ENCODE results near the gene ELAC2.
"Not testable (repeated sequence)": the region's sequence is repeated elsewhere in the genome, so short reads cannot be mapped to it uniquely, and the experiment has no call there.

Gene ELAC2

GRCh38 chr17:12990041-12990808 is 27.6 kb downstream of the ELAC2 start:
- Mint-ChIP-seq H3K27me3 (no peaks in the 10 kb centered on the region), H3K9me3 (no peaks in the 10 kb centered on the region), H3K36me3 (ENCODE audit: low read depth) (peaks cover 56% of the 10 kb centered on the region), H3K27ac (no peak overlapping the region), H3K4me1 (ENCODE audit: low read depth) (no peaks in the 10 kb centered on the region), H3K4me3 (no peak overlapping the region)
- intact Hi-C loops (cut with micrococcal nuclease): no loop called here

GRCh38 chr17:12987120-12987519 is 30.7 kb downstream of the ELAC2 start:
- H3K4me3 Mint-ChIP-seq: no peak overlapping the region
- no peaks in the 10 kb centered on the region for H3K27me3 Mint-ChIP-seq
- H3K9me3 Mint-ChIP-seq: no peaks in the 10 kb centered on the region
- intact Hi-C loops (cut with micrococcal nuclease): no loop called here
- no peak overlapping the region for H3K27ac Mint-ChIP-seq
- H3K36me3 Mint-ChIP-seq (ENCODE audit: low read depth): peaks cover 25% of the 10 kb centered on the region
- no peaks in the 10 kb centered on the region for H3K4me1 Mint-ChIP-seq (ENCODE audit: low read depth)

DNA sequence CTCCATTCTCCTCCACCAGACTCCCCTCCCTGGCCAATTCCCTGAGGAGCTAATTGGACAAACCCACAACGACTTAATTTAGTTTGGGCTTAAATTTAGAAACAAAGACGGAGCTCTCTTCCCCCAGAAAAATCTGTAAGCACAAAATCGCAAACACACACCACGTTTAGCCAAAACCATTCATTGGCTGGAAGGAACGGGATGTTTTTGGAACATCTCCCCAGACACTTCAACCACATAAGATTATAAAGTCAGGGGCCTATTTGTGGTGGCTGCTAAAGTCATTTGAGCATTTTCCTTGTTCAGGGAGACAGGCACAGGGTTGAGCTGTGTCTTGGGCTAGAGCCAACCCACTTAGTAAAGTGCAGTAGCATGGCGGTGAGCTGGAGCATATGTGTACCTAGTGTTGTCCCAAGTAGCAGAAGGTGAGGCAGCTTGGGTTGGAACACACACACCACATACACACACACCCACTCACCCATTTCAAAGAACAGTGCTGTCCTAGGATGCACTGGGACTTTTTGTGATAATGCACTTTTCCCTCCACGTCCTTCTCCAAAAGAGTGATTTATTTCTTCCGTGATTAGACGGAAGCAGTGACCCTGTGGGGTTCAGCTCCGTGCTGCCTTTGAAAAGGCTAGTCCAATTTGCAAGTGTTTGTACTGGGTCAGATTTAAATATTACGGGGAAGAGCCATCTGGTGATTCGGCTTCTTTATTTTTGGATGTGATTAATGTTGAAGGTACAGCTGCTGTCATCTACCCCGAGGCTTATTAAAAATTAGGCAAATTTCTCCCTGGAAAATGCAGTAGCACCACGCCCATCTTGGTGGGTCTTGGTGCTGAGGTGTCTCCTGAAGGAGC is 32.2 kb downstream of the ELAC2 start:
- Mint-ChIP-seq H3K4me3 (no peak overlapping the region), H3K27ac (no peak overlapping the region), H3K36me3 (ENCODE audit: low read depth) (peaks cover 10% of the 10 kb centered on the region), H3K4me1 (ENCODE audit: low read depth) (no peaks in the 10 kb centered on the region), H3K27me3 (no peaks in the 10 kb centered on the region), H3K9me3 (no peaks in the 10 kb centered on the region)
- intact Hi-C loops (cut with micrococcal nuclease): no loop called here

DNA sequence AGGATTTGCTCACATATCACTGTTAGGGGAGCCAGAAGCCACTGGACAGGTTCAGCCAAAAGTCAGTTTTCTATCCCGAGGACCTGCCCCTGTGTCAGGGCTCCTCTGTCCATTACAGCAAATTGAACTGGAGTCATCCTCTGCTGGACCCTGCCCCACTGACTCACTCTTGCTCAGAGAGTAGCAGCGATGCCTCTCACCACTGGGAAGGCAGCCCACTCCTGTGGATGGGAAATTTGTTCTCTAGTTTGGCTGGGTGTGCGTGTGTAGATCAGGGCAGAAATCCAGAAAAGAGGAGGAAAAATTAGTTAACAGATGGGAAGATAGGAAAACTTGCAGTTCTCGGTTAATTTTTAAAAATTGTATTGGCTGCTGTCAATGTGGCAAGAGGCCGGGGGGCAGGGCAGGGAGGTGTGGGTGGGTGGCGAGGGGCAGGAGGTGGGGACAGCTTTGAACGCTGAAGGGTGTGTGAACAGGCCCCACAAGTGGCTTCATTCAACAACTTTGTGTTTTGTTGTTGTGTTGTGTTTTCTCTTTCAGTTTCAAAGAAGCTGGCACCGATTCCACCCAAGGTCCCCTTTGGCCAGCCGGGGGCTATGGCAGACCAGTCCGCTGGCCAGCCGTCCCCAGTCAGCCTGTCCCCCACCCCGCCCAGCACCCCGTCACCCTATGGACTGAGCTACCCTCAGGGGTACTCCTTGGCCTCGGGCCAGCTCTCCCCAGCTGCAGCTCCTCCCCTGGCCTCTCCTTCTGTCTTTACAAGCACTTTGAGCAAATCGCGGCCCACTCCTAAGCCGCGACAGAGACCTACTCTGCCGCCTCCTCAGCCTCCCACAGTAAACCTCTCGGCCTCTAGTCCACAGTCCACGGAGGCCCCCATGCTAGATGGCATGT is 33.6 kb downstream of the ELAC2 start:
- Mint-ChIP-seq H3K36me3 (ENCODE audit: low read depth) (no peaks in the 10 kb centered on the region), H3K9me3 (no peaks in the 10 kb centered on the region), H3K27ac (no peak overlapping the region), H3K27me3 (no peaks in the 10 kb centered on the region), H3K4me3 (no peak overlapping the region), H3K4me1 (ENCODE audit: low read depth) (no peaks in the 10 kb centered on the region)
- intact Hi-C loops (cut with micrococcal nuclease): no loop called here

- Mint-ChIP-seq H3K36me3 (ENCODE audit: low read depth) (no peaks in the 10 kb centered on the region), H3K9me3 (no peaks in the 10 kb centered on the region), H3K4me1 (ENCODE audit: low read depth) (no peaks in the 10 kb centered on the region), H3K27me3 (no peaks in the 10 kb centered on the region), H3K4me3 (no peak overlapping the region), H3K27ac (no peak overlapping the region)
- intact Hi-C loops (cut with micrococcal nuclease): no loop called here
Measured at GRCh38 chr17:12982224-12982623, 35.6 kb downstream of the ELAC2 start.

GRCh38 chr17:12979826-12980500 is 37.9 kb downstream of the ELAC2 start:
- H3K27ac Mint-ChIP-seq: no peak overlapping the region
- H3K4me1 Mint-ChIP-seq (ENCODE audit: low read depth): no peaks in the 10 kb centered on the region
- H3K36me3 Mint-ChIP-seq (ENCODE audit: low read depth): no peaks in the 10 kb centered on the region
- H3K4me3 Mint-ChIP-seq: no peak overlapping the region
- intact Hi-C loops (cut with micrococcal nuclease): no loop called here
- H3K27me3 Mint-ChIP-seq: peaks cover 7% of the 10 kb centered on the region
- no peaks in the 10 kb centered on the region for H3K9me3 Mint-ChIP-seq

DNA sequence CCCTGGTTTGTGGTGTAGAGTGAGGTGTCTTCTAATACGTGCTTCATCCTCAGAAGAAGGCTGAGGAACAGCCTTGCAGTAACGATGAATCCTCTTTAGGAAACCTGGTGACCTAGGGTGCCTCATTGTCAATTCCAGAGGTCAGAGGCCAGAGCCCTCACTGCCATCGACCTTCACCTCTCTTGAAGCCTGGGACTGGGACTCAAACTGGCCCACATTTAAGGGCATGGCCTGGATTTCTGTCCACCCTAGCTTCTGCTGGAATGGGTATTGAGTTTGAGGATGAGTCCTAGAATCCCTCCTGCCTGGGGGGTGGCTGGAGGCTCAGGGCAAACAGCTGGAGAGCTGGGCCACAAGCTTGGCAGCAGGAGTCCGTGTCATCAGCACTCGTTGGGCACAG is 38.6 kb downstream of the ELAC2 start:
- H3K4me3 Mint-ChIP-seq: no peak overlapping the region
- H3K9me3 Mint-ChIP-seq: no peaks in the 10 kb centered on the region
- intact Hi-C loops (cut with micrococcal nuclease): no loop called here
- H3K36me3 Mint-ChIP-seq (ENCODE audit: low read depth): no peaks in the 10 kb centered on the region
- peaks cover 12% of the 10 kb centered on the region for H3K27me3 Mint-ChIP-seq
- H3K4me1 Mint-ChIP-seq (ENCODE audit: low read depth): no peaks in the 10 kb centered on the region
- no peak overlapping the region for H3K27ac Mint-ChIP-seq

- H3K9me3 Mint-ChIP-seq; H3K27ac Mint-ChIP-seq; H3K4me3 Mint-ChIP-seq; intact Hi-C loops (cut with micrococcal nuclease); H3K4me1 Mint-ChIP-seq (ENCODE audit: low read depth); H3K36me3 Mint-ChIP-seq (ENCODE audit: low read depth): not testable (repeated sequence)
- peaks cover 16% of the 10 kb centered on the region for H3K27me3 Mint-ChIP-seq
Measured at GRCh38 chr17:12978787-12979186, 39.0 kb downstream of the ELAC2 start.

DNA sequence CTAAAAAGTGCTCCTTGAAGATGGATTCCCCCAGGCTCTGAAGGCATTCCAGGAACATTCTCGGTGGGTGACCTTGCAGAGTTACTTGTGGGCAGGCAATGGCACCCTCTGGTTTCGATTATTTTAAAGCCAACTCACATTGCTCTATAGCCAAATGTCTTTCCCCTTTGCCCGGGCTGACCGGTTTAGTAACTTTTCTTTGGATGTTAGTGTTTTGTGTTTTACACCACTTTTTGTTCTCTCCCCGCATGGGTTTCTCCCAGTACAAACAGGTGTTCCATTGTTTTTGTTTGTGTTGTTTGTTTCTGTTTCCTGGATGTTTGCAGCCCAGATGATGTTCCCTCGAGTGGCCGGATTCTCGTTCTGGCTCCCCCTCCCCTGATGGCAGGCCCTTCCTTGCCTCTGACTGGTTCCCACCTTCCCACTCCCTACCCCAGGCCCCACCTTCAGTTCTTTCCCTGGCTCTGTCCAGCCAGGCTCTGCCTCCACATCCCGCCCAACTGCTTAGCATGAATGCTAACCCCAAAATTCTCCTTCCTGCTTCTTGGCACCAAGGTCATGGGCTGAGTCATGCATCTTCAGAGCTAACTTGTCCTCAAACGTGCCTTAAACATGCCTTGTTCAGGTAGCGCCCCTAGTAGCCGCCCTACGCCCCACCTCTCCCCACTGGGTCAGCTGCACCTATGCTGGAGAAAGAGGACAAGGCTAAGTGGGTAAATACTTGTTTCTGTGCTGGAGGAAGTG is 40.6 kb downstream of the ELAC2 start:
- Mint-ChIP-seq H3K4me1 (ENCODE audit: low read depth) (no peaks in the 10 kb centered on the region), H3K27ac (no peak overlapping the region), H3K36me3 (ENCODE audit: low read depth) (no peaks in the 10 kb centered on the region), H3K9me3 (no peaks in the 10 kb centered on the region), H3K27me3 (peaks cover 29% of the 10 kb centered on the region), H3K4me3 (no peak overlapping the region)
- intact Hi-C loops (cut with micrococcal nuclease): no loop called here

DNA sequence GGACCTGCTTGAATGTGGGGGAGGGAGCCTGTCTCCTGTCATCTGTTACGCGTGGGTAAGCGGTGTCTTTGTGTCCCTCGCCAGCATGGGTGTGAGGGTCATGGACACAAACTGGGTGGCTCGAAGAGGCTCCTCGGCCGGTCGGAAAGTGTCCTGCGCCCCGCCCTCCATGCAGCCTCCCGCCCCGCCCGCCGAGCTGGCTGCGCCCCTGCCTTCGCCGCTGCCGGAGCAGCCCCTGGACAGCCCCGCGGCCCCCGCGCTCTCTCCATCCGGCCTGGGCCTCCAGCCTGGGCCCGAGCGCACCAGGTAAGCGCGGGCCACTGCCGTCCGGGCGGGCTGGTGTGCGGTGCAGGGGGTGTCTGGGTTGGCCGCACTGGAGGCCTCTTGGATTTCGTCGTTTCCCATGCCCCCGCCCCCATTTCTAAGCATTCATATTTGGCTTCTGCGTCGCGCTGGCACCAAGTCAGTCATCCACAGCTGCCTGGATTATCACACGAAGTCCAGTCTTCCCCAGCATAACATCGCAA is 43.8 kb downstream of the ELAC2 start:
- intact Hi-C loops (cut with micrococcal nuclease): no loop called here
- H3K27me3 Mint-ChIP-seq: peaks cover 32% of the 10 kb centered on the region
- no peaks in the 10 kb centered on the region for H3K4me1 Mint-ChIP-seq (ENCODE audit: low read depth)
- H3K27ac Mint-ChIP-seq: no peak overlapping the region
- no peaks in the 10 kb centered on the region for H3K36me3 Mint-ChIP-seq (ENCODE audit: low read depth)
- H3K9me3 Mint-ChIP-seq: no peaks in the 10 kb centered on the region
- H3K4me3 Mint-ChIP-seq: no peak overlapping the region

GRCh38 chr17:12973496-12974004 is 44.3 kb downstream of the ELAC2 start:
- Mint-ChIP-seq H3K4me1 (ENCODE audit: low read depth) (no peaks in the 10 kb centered on the region), H3K27me3 (peaks cover 32% of the 10 kb centered on the region), H3K36me3 (ENCODE audit: low read depth) (no peaks in the 10 kb centered on the region), H3K27ac (no peak overlapping the region), H3K4me3 (no peak overlapping the region), H3K9me3 (no peaks in the 10 kb centered on the region)
- intact Hi-C loops (cut with micrococcal nuclease): no loop called here

DNA sequence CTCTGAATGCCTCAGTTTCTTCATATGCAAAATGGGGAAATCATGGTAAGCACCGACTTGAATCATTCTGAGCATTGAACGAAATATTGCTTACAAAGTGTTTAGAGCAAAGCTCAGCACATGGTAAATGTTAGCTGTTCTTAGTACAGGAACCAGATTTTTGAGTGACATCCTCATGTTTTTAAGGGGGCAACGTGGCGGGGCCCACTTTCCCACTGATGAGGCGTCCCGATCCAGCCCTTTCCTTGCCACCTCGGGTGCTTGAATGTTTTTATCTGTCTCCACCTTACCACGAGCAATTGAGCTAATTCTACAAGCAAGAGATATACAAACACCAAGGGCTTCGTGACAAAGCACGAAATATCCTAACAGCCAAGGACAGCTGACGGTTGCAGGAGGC is 49.9 kb downstream of the ELAC2 start:
- no peaks in the 10 kb centered on the region for H3K36me3 Mint-ChIP-seq (ENCODE audit: low read depth)
- intact Hi-C loops (cut with micrococcal nuclease): no loop called here
- H3K4me3 Mint-ChIP-seq: no peak overlapping the region
- H3K4me1 Mint-ChIP-seq (ENCODE audit: low read depth): no peaks in the 10 kb centered on the region
- peaks cover 9% of the 10 kb centered on the region for H3K27me3 Mint-ChIP-seq
- H3K27ac Mint-ChIP-seq: no peak overlapping the region
- H3K9me3 Mint-ChIP-seq: no peaks in the 10 kb centered on the region

GRCh38 chr17:12966413-12966812 is 51.4 kb downstream of the ELAC2 start:
- Mint-ChIP-seq H3K4me1 (ENCODE audit: low read depth) (no peaks in the 10 kb centered on the region), H3K36me3 (ENCODE audit: low read depth) (no peaks in the 10 kb centered on the region), H3K27me3 (peaks cover 2% of the 10 kb centered on the region), H3K27ac (no peak overlapping the region), H3K4me3 (no peak overlapping the region), H3K9me3 (no peaks in the 10 kb centered on the region)
- intact Hi-C loops (cut with micrococcal nuclease): no loop called here
